Measurements from ENCODE around the gene FARS2. TPM values are rescaled to one million over a fixed set of nuclear protein-coding genes. Genes with fewer than 3 reads are reported as not detected.

The FARS2 gene
- total RNA-seq, 1 experiment from 2014 or later: 15.0 TPM

GRCh38 chr6:5738211-5738610 lies 476.9 kb downstream of the FARS2 start (continued):
- TF ChIP-seq, protein P1, sequence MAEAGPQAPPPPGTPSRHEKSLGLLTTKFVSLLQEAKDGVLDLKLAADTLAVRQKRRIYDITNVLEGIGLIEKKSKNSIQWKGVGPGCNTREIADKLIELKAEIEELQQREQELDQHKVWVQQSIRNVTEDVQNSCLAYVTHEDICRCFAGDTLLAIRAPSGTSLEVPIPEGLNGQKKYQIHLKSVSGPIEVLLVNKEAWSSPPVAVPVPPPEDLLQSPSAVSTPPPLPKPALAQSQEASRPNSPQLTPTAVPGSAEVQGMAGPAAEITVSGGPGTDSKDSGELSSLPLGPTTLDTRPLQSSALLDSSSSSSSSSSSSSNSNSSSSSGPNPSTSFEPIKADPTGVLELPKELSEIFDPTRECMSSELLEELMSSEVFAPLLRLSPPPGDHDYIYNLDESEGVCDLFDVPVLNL (CRISPR knock-in tag; IDR thresholded peaks at IDR 0.05; ENCODE audit: borderline replicate concordance, low read depth): no peak
- TF ChIP-seq, protein P2, sequence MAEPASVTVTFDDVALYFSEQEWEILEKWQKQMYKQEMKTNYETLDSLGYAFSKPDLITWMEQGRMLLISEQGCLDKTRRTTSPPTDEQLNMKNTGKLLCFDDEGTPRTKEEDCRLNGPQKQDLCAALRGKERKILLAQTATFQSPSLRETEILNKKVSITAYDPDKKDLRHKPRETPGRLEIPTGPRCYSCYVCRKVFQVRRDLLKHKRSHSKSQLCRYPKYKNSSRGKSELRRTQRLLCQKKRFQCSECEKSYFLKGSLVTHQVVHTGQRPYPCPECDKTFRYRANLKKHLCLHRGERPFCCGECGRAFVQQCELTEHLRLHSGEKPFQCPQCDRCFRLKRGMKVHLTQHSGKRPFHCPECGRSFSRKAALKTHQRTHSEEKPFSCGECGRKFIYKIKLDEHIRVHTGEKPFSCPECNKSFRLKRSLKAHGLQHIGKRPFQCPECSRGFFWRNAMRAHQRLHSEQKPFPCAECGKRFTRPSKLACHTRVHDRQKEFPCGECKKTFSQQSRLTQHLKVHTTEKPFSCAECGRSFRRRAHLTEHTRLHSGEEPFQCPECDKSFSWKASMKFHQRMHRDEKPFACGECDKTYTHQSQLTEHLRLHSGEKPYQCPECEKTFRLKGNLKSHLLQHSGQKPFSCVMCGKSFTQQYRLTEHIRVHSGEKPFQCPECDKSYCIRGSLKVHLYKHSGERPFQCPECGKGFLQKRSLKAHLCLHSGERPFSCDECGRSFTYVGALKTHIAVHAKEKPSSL (CRISPR knock-in tag; conservative IDR thresholded peaks at IDR 0.05): no peak
- no peak for TF ChIP-seq CREB1 (CRISPR knock-in tag; IDR thresholded peaks at IDR 0.05)
- TF ChIP-seq CREM (CRISPR knock-in tag; IDR thresholded peaks at IDR 0.05): no peak
- no peak for TF ChIP-seq ZNF263 (CRISPR knock-in tag; IDR thresholded peaks at IDR 0.05; ENCODE audit: low read depth)
- TF ChIP-seq ZMAT4 (CRISPR knock-in tag; IDR thresholded peaks at IDR 0.05): no peak
- no peak for TF ChIP-seq ZNF423 (CRISPR knock-in tag; IDR thresholded peaks at IDR 0.05)

DNA sequence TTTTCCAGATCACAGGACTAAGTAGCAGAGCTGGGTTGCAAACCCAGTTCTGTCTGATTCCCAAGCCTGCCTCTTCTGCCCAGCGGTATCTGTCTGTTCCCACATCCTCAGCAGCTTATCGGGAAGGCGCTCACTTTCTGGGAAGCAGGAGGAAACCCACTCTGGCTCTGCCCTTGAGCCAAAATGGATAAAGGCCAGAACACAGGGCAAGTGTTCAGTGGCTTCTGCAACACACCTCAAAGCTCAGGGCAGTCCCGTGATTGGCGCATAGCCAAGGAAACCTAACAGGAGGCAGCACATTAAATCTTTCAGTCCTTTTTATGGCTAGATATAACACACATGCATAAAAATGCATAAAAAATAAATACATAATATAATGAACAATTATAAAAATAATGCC lies 483.2 kb downstream of the FARS2 start:
- CTCF ChIA-PET: interaction anchor here (0.6 to 1.2 kb wide), 3 partner anchors 8 to 713 kb away, joined by 3 to 4 read pairs (median 3); no protein-coding TSS in a partner anchor
- peaks cover 21% of the 10 kb centered on the region for H3K4me1 Mint-ChIP-seq
- no peaks in the 10 kb centered on the region for H3K27me3 Mint-ChIP-seq (ENCODE audit: low read depth)
- no peaks in the 10 kb centered on the region for H3K9me3 Mint-ChIP-seq
- DNase-seq (ENCODE audit: low spot score): no peak
- POLR2A ChIA-PET: interaction anchor here (0.6 kb wide), 1 partner anchor 148 kb away, joined by 3 read pairs; no protein-coding TSS in a partner anchor
- H3K36me3 Mint-ChIP-seq: no peaks in the 10 kb centered on the region
- no peak overlapping the region for H3K4me3 Mint-ChIP-seq
- ATAC-seq: no peak
- no peak overlapping the region for H3K27ac Mint-ChIP-seq
- TF ChIP-seq HMGA2 (CRISPR knock-in tag; IDR thresholded peaks at IDR 0.05): no peak
- TF ChIP-seq RORB (CRISPR knock-in tag; IDR thresholded peaks at IDR 0.05): no peak
- no peak for TF ChIP-seq AFF4 (CRISPR knock-in tag; IDR thresholded peaks at IDR 0.05; ENCODE audit: borderline replicate concordance)
- TF ChIP-seq IRF1 (CRISPR knock-in tag; IDR thresholded peaks at IDR 0.05): no peak
- TF ChIP-seq E2F5 (CRISPR knock-in tag; IDR thresholded peaks at IDR 0.05): no peak
- TF ChIP-seq MYBL2 (CRISPR knock-in tag; IDR thresholded peaks at IDR 0.05): no peak
- TF ChIP-seq GTF2I (CRISPR knock-in tag; conservative IDR thresholded peaks at IDR 0.05): no peak
- no peak for TF ChIP-seq CREB1 (CRISPR knock-in tag; IDR thresholded peaks at IDR 0.05)
- TF ChIP-seq, protein P3, sequence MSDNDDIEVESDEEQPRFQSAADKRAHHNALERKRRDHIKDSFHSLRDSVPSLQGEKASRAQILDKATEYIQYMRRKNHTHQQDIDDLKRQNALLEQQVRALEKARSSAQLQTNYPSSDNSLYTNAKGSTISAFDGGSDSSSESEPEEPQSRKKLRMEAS (CRISPR knock-in tag; IDR thresholded peaks at IDR 0.05): no peak
- no peak for TF ChIP-seq FOXP4 (CRISPR knock-in tag; IDR thresholded peaks at IDR 0.05)
- TF ChIP-seq, protein P4, sequence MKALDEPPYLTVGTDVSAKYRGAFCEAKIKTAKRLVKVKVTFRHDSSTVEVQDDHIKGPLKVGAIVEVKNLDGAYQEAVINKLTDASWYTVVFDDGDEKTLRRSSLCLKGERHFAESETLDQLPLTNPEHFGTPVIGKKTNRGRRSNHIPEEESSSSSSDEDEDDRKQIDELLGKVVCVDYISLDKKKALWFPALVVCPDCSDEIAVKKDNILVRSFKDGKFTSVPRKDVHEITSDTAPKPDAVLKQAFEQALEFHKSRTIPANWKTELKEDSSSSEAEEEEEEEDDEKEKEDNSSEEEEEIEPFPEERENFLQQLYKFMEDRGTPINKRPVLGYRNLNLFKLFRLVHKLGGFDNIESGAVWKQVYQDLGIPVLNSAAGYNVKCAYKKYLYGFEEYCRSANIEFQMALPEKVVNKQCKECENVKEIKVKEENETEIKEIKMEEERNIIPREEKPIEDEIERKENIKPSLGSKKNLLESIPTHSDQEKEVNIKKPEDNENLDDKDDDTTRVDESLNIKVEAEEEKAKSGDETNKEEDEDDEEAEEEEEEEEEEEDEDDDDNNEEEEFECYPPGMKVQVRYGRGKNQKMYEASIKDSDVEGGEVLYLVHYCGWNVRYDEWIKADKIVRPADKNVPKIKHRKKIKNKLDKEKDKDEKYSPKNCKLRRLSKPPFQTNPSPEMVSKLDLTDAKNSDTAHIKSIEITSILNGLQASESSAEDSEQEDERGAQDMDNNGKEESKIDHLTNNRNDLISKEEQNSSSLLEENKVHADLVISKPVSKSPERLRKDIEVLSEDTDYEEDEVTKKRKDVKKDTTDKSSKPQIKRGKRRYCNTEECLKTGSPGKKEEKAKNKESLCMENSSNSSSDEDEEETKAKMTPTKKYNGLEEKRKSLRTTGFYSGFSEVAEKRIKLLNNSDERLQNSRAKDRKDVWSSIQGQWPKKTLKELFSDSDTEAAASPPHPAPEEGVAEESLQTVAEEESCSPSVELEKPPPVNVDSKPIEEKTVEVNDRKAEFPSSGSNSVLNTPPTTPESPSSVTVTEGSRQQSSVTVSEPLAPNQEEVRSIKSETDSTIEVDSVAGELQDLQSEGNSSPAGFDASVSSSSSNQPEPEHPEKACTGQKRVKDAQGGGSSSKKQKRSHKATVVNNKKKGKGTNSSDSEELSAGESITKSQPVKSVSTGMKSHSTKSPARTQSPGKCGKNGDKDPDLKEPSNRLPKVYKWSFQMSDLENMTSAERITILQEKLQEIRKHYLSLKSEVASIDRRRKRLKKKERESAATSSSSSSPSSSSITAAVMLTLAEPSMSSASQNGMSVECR (CRISPR knock-in tag; IDR thresholded peaks at IDR 0.05; ENCODE audit: borderline replicate concordance): no peak
- no peak for TF ChIP-seq JAZF1 (CRISPR knock-in tag; IDR thresholded peaks at IDR 0.05)
- TF ChIP-seq ZNF317 (CRISPR knock-in tag; IDR thresholded peaks at IDR 0.05; ENCODE audit: borderline replicate concordance, low read depth): no peak
- no peak for TF ChIP-seq TP53 (CRISPR knock-in tag; IDR thresholded peaks at IDR 0.05)

All from WTC11 (cell line).